ENCODE results near the gene PAPSS2. TPM values are rescaled to one million over a fixed set of nuclear protein-coding genes. Genes with fewer than 3 reads are reported as not detected.

Gene PAPSS2
- total RNA-seq, 1 experiment from 2014 or later: 24.5 TPM

GRCh38 chr10:87712913-87713616 is 53.4 kb downstream of the PAPSS2 start:
- no peak overlapping the region for H2BK15ac ChIP-seq (ENCODE audit: low read depth, low read length)
- Mint-ChIP-seq H3K9me3 (no peaks in the 10 kb centered on the region), H3K4me1 (peaks cover 4 to 11% of the 10 kb centered on the region in 2 experiments), H3K36me3 (ENCODE audit: insufficient read depth in 1 of 3, low read depth in 3 of 3) (peaks cover 1 to 30% (median 17%) of the 10 kb centered on the region in 3 experiments; a peak in 5 of 7 replicates), H3K27me3 (ENCODE audit: low read depth) (no peaks in the 10 kb centered on the region), H3K4me3 (no peak overlapping the region), H3K27ac (peak overlapping the region in 2 of 3 experiments; percentile 53 to 57; a peak in 3 of 7 replicates)
- no peaks in the 10 kb centered on the region for H4K20me1 ChIP-seq (ENCODE audit: control insufficient read depth, insufficient read depth, insufficient read length)
- no peak overlapping the region for H3K18ac ChIP-seq (ENCODE audit: insufficient read length, low read depth, low read length)
- no peaks in the 10 kb centered on the region for H3K23me2 ChIP-seq (ENCODE audit: insufficient read length, low read depth, low read length, poor library complexity, severe bottlenecking)
- no peak overlapping the region for H3K56ac ChIP-seq (ENCODE audit: insufficient read length, low read depth, low read length)
- no CpG with 5 or more reads among the region's 11 CpGs for WGBS (ENCODE audit: extremely low coverage, insufficient read length, low lambda C conversion rate)
- no peaks in the 10 kb centered on the region for H3K27me3 ChIP-seq (ENCODE audit: insufficient read depth, low read length)
- no peak overlapping the region for H4K5ac ChIP-seq (ENCODE audit: insufficient read length, low read depth, low read length)
- H2BK120ac ChIP-seq (ENCODE audit: low read depth, low read length, poor library complexity, severe bottlenecking): no peak overlapping the region
- H2AFZ ChIP-seq (ENCODE audit: low read length): no peak overlapping the region
- H3K14ac ChIP-seq (ENCODE audit: insufficient read depth, low read length): no peak overlapping the region
- H2BK12ac ChIP-seq (ENCODE audit: insufficient read length, low read depth, low read length): no peak overlapping the region
- no peak overlapping the region for H3K23ac ChIP-seq (ENCODE audit: insufficient read length, low read depth, low read length)
- H4K8ac ChIP-seq (replicated peaks; ENCODE audit: insufficient read length, low read depth, low read length): no peak overlapping the region
- no peaks in the 10 kb centered on the region for H3K79me2 ChIP-seq (ENCODE audit: insufficient read depth, low read length)
- no peaks in the 10 kb centered on the region for H3K9me3 ChIP-seq (ENCODE audit: control insufficient read depth, low read depth, low read length)
- H3K27ac ChIP-seq (ENCODE audit: insufficient read length, low read depth, low read length): no peak overlapping the region
- H3K4ac ChIP-seq (ENCODE audit: low read depth, low read length): no peak overlapping the region
- no peak for DNase-seq
- no peak overlapping the region for H3T11ph ChIP-seq (ENCODE audit: low read length)
- TF ChIP-seq, protein P1, sequence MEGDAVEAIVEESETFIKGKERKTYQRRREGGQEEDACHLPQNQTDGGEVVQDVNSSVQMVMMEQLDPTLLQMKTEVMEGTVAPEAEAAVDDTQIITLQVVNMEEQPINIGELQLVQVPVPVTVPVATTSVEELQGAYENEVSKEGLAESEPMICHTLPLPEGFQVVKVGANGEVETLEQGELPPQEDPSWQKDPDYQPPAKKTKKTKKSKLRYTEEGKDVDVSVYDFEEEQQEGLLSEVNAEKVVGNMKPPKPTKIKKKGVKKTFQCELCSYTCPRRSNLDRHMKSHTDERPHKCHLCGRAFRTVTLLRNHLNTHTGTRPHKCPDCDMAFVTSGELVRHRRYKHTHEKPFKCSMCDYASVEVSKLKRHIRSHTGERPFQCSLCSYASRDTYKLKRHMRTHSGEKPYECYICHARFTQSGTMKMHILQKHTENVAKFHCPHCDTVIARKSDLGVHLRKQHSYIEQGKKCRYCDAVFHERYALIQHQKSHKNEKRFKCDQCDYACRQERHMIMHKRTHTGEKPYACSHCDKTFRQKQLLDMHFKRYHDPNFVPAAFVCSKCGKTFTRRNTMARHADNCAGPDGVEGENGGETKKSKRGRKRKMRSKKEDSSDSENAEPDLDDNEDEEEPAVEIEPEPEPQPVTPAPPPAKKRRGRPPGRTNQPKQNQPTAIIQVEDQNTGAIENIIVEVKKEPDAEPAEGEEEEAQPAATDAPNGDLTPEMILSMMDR (conservative IDR thresholded peaks at IDR 0.05): no peak
- no peak overlapping the region for H3K9ac ChIP-seq (ENCODE audit: extremely low read depth, insufficient read length, low read length)
- no peak overlapping the region for H2AK5ac ChIP-seq (ENCODE audit: insufficient read length, low read length)
- no peaks in the 10 kb centered on the region for H3K4me1 ChIP-seq (ENCODE audit: insufficient read depth, low read length)
- H2BK20ac ChIP-seq (ENCODE audit: low read depth, low read length, poor library complexity, severe bottlenecking): no peak overlapping the region
- H2BK5ac ChIP-seq (ENCODE audit: insufficient read length, low read length): no peak overlapping the region
- H3K79me1 ChIP-seq (ENCODE audit: insufficient read depth, low read depth, low read length, poor library complexity, severe bottlenecking): no peaks in the 10 kb centered on the region
- no peak overlapping the region for H4K91ac ChIP-seq (ENCODE audit: insufficient read length, low read depth, low read length)
- no peak overlapping the region for H3K4me2 ChIP-seq (ENCODE audit: insufficient read depth, insufficient read length, low read length)

All from H9 (cell line).